Measurements from ENCODE around the gene EWSR1.
A peak's percentile ranks its signal among the peaks of the same experiment; 100 is the strongest.

EWSR1 gene

DNA sequence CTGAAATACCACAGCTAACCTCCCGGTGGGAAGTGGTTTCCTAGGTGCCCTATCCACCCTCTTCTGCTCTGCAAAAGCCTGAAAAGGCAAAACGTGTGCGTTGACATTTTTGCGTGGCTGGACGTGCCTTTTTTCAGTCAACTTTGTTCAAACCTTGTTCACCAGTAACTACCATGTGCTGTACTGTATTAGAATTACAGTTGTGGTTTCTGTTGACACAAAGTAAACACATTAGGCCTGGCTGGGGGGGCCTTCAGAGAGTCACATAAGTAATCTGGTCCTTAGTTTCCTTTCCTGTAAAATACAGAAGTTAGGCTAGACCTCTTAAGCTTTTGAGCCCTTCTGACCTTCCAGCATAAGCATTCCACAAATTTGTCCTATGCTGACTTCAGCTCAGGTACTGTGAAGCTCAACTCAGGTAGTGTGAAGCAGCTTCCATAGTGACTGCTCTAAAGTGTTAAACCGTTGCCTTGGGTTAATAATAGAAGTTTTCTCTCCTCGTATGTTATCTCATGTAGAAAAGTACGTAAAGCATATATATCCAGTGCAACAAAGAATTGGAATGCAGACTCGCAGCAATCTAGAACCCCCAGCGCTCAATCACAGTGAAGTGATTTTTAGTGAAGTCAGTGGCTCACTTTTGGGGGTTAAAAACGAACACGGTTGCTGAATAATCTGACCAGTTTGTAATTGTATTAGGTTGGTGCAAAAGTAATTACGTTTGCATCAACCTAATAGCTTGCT, 1.8 kb downstream of the EWSR1 start:
- no peak for DNase-seq

DNA sequence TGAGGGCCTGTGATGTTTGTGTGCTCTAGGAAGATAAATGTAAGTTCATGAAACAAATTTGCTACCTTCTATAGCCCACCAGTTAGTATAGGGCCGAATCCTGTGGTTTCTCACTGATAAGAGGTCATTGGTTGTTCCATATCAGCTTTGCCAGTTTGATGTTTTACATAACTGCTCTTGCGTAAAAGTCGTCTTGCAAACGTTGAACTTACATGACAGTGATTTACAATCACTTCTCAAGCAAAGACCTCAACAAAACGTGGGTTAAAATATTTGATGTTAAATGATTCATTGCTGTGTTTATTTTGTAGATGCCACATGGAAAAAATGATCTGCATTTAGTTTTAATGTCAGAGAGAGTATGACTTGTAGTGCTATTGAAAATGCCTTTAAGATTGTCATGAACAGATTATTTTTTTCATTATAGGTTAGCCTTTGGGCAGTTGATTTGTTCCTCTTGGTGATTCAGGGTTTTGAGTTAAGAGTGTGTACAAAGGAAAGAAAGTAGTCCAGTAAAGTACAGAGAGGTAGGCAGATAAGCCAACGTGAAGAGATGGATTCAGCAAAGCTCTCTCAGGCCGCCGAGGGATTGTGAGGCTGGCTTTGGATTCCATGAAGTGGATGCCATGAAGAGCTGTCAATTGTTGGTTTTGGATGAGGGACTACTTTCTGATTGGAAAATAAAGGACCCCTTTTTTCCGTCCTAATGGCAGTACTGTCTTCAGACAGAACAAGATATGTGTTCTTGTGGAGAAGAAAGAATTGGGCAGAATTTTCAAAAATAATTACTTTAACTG, 2.6 kb downstream of the EWSR1 start:
- peak; percentile 92 for DNase-seq

DNA sequence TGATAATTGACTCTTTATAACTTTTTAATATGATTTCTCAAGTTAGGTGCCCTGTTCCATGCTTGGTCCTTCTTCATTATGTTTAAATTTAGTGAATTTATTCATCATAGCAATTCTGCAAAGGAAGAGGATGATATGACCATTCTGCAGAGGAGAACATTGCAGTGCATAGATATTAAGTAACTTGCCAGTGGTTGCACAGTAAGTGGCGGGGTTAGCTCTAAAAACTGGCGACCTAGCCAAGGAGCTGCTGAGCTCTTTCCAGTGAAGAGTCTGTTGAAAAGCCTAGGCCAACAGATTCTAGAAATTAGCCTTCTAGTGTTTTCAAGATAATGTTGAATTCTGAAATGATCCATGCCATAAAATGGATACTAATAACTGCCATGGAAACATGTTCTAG, 4.6 kb downstream of the EWSR1 start:
- DNase-seq: no peak

DNA sequence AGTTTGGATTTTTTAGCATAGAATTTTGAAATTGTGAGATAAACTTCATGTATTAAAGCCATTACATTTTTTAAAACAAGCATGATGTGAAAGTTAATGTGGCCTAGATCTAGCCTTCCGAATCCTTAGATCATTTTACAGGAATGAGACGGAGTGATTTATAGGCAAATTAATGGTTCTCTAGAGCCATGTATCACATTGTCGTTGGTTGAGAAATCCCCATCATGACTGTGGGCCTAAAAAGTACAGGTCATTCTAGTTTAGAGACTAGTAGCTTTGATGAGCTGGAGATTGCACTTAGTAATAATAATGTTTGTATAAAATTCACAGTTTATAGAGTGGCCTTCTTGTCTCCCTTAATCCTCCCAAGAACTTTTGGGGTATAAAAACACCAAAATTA, 7.1 kb downstream of the EWSR1 start:
- DNase-seq: no peak

DNA sequence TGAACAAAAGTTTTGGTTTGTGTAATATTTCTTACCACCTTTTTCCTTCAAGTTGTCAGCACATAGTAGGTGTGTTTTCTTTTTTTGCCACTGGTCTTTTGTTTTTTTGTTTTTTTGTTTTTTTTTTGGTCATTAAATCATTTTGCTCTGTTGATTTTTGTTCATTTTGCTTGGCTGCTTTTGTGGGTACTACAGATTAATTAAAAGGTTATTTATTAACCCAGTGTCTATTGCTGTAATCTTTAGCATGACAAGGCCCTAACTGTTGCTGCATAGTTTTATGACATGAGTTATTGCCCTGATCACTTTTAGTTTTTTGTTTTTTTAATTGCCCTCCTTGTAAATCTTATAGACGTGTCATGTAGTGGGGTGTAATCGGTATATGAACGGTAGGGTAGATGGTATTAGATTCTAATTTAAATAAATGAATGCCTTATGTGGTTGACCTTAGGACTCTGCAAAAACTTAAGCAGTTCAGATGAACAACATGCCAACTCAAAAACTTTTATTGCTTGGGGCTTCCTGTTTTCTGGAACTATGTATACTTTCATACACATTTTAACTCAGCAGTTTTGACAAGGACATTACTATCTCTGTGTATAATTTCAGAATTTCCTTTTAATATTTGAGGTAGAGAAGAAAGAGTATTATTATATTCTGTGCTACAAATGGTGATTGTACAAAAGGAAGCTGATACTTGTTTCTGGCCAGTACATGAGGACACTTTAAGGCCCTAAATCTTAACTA, 7.9 kb downstream of the EWSR1 start:
- DNase-seq: no peak

DNA sequence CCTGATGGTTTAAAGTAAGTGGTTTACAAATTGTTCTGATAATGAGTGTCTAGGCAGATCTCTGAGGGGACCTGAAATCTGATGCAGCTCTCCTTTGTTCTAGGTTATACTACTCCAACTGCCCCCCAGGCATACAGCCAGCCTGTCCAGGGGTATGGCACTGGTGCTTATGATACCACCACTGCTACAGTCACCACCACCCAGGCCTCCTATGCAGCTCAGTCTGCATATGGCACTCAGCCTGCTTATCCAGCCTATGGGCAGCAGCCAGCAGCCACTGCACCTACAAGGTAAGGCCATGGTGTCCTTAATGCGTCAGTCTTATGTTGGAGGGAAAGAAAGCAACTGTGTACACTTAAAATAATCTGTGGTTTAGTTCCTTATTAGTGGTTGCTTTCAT, 9.9 kb downstream of the EWSR1 start:
- DNase-seq: no peak

DNA sequence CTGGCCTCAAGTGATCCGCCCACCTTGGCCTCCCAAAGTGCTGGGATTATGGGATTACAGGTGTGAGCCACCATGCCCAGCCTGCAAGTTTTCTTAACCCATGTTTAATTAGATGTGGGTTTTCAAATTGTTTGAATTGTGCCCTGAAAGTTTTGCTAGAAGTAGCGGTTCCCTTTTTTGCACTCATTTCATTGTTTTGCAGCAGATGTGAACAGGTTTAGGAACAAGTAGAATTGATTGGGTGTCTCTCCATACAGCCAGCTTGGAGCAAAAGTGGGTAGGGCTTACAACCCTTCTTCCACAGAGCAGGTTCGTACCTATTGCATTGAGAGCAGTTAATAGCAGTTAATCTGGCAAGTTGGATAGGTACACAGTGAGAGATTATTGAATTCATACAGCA, 16.1 kb downstream of the EWSR1 start:
- DNase-seq: no peak

DNA sequence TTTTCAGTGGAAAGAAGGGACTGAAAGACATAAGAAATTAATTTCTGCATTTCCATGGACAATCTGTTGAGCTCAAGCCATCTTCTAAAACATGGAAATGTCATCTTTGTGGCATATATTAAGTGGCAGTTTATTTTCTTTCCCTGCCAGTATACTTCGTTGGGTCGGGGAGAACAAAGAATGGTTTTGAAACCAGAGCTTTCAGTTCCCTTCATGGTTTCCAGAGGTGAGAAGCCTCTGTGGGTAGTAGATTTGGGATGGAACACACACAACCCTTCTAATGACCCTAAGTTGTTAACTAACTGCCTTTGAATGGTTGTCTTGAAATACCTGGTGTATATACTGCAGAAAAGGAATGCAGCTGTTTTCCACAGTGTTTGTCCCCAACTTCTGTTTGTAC, 20.8 kb downstream of the EWSR1 start:
- no peak for DNase-seq

DNA sequence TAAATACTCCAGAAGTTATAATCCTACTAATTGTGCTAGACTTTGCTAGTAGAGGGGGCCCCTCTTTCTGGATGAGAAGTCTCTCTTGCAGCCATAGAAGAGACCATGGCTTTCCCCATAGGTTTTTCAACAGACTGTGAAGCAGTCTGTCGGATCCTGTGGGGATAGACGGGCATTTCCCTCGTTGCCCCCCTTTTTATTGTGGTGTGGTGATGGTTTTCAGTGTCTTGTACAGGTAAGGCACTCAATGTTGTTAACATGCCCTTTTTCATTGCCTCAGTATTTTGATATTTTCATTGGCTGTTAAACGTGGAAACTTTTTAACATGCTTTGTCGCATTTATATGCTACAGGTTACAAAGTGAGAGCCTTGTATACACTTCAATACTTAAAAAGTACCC, 22.0 kb downstream of the EWSR1 start:
- no peak for DNase-seq

DNA sequence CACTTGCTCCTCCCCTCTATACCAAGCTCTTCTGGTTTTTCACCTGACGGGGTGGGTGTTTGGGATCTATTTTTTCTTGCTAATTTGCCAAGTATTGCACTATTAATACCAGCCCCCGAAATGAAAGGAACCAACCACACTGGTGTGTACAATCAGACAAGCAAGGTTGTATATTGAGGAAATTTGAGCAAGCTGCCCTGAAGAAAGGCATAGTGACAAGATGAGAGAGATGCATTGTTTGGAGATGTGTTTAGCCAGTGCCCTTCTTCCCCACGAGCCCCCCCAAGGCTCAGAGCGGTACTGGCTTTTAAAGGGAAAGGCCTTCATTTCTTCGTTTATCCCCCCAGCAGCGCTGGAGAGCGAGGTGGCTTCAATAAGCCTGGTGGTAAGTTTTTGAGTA, 23.1 kb downstream of the EWSR1 start:
- no peak for DNase-seq

DNA sequence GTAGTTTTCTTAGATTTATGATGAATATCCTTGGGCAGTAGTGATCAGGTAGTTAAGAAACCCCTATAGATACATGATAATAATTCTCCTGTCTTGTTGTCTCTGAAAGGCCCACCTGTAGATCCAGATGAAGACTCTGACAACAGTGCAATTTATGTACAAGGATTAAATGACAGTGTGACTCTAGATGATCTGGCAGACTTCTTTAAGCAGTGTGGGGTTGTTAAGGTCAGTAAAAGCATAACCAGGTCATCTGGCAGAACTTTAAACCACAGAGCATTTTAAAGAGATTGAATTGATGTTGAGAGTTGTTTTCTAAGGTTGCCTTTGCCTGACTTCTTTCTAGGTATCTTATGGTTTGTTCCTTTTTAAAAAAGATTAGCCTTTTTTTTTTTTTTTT, 24.3 kb downstream of the EWSR1 start:
- DNase-seq: no peak

DNA sequence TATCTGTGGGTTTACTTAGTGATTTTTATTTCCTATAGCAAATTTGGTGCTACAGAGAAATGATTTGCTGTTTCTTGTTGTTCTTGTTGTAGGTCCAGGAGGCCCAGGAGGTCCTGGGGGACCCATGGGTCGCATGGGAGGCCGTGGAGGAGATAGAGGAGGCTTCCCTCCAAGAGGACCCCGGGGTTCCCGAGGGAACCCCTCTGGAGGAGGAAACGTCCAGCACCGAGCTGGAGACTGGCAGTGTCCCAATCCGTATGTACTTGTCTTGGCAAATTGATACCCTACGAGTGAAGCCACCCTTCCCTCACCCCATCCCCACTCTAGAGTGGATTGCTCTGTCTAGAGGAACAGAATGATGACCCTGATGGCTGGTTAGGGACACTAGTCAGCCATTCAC, 30.6 kb downstream of the EWSR1 start:
- DNase-seq: no peak

DNA sequence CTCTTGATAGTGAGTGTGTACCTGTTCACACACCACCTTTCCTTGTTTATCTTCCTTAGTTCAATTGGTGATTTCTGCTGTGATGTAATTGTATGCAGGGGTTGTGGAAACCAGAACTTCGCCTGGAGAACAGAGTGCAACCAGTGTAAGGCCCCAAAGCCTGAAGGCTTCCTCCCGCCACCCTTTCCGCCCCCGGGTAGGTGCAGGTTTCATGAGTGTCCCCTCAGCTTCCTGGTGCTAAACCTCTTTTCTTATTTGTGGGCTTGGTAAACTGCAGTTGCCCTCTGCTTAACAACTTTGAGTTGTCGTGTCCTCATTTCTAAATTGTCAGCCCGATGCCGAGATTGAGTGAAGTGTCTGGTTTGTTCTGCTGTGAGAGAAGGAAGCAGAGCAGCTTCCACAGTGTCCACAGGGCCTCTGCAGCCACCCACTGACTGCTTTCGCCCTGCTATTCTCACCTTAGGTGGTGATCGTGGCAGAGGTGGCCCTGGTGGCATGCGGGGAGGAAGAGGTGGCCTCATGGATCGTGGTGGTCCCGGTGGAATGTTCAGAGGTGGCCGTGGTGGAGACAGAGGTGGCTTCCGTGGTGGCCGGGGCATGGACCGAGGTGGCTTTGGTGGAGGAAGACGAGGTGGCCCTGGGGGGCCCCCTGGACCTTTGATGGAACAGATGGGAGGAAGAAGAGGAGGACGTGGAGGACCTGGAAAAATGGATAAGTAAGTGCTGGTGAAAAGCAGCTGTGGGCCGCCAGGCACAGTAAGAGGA, 31.2 kb downstream of the EWSR1 start:
- DNase-seq: no peak

DNA sequence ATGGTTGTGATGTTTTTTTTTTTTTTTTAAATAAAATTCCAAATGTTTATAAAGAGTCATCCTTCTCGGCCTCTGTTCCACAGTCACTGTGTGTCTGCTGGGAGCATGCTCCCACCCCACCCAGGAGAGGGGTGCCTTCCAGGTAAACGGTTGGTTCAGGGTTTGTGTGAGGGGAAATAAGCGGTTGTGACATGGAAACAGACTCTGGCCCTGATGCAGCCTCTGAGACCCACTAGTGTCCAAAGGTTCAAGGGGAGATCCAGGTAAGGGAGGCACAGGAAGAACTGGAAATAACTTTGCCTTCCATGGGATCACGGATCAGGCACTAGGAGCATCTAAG, 32.4 kb downstream of the EWSR1 start:
- no peak for DNase-seq

DNA sequence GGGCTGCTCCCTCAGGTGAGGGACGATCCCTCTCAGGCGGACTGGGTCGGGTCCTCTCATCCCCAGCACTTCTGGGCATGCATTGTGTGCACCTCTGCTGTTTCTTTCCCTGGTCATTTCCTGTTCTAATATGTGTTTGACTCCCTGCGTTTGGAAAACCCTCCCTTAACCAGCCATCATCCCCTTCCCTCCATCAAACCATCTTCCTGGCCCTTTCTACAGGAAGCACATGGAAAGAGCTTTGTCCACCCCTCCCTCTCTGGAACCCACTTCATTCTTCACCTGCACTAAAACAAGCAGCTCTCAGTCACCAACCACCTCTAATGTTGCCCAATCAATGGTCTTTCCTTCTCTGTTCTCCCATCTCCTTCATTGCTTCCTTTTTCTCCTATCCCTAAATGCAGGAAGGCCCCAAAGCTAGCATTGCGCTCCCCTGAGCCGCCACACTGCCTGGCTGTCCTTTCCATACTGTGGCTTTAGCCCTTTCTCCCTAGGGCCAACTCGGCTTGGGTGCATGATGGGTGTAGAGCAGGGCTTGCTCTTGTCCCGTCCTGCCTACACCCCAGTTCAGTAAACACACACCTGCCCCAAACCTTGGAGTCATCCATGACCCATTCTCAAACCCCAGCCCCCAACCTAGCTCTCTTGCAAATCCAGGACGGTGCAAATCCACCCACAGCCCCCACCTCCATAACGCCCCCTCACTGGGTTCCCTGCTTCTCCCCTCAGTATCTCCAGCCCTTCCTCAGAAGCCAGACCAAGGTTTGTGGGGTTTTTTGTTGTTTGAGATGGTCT, 32.9 kb downstream of the EWSR1 start:
- DNase-seq: no peak

DNA sequence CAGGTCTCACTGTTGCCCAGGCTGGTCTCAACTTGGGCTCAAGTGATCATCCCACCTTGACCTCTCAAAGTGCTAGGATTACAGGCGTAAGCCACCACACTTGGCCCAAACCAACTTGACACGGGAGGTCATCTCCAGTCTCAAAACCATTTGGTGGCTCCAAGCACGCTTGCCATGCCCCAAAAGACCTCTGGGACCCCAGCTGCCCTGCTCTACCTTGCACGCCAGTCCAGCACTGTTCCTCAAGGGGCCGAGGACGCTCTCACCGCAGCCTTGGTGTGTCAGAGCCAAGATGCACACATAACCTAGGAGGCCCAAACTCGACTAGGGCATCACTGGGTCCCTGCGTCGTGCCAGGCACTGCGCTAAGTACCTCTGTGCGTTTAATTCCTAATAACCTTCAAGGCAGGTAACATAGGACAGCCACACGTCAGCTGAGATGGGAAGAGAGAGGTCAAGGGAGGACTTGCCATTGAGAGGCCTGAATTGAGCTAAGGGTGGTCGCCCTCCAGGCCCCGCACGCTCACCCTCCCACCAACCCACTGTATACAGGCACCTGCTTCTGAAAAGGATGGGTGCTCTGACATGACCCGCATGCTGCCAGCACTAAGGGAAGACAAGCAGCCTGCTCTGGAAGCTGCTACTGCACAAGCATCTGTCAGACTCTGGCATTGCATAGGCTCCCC, 33.8 kb downstream of the EWSR1 start:
- no peak for DNase-seq

DNA sequence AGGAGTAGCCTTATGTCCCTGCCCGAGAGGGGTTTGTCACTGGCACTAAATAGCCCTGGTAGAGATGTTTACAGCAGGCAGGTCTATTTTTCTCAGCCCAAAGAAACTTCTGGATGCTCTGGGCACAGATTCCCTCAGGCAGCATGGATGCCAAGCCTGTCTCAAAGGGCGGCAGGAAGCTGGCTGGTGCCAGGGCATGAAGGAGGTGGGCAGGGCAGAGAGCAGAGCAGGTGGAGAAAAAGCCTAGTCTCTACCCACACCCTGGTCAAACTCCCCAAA, 34.3 kb downstream of the EWSR1 start:
- no peak for DNase-seq

DNA sequence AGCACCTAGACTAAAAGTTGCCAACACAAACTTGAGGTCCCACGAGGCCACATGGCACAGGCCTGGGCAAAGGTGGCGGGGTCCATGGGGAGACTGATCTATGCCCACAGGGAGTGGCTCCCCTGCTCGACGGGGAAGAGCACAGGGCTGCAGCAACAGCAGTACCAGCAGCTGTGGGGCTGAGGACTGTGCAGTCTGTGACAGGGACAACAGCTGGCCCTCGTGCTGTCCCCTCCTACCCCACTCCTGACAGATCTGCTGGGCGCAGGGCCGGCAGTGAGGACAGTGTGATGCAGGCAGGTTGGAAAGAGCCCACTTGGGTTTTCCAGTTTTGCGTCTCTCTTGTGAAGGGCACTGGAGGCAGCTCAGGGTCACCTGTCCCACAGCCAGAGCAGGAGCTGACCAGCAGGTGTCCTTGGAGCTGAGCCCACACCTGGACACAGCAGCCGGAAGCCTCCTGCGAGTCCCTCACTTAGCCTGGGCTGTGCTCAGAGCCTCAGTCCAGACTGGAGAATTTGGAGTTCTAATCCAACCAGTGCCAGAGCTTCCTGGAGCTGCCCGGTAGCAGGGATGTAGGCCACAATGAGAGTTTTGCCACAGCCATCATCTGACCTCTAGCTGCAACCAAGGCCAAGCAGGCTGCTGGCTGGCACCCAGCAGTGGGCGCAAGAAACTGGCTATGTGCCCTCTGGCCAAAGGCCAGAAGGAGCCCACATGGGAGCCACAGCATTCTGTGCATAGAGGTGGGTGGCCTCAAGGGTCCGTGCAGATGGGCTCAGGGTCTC, 34.8 kb downstream of the EWSR1 start:
- DNase-seq: no peak

DNA sequence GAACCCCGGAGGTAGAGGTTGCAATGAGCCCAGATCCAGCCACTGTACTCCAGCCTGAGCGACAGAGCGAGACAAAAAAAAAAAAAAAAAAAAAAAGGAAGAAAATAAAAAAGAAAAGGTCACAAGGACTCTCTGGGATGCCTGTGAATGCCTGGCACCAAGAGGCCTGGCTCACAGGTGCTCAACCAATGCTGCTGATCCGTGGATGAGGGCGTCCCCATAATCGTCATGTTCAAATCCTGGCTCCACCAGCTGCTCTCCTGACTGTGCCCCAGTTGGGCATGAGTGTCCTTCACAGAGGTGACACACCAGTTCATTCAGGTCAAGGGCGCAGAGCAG, 37.7 kb downstream of the EWSR1 start:
- no peak for DNase-seq

DNA sequence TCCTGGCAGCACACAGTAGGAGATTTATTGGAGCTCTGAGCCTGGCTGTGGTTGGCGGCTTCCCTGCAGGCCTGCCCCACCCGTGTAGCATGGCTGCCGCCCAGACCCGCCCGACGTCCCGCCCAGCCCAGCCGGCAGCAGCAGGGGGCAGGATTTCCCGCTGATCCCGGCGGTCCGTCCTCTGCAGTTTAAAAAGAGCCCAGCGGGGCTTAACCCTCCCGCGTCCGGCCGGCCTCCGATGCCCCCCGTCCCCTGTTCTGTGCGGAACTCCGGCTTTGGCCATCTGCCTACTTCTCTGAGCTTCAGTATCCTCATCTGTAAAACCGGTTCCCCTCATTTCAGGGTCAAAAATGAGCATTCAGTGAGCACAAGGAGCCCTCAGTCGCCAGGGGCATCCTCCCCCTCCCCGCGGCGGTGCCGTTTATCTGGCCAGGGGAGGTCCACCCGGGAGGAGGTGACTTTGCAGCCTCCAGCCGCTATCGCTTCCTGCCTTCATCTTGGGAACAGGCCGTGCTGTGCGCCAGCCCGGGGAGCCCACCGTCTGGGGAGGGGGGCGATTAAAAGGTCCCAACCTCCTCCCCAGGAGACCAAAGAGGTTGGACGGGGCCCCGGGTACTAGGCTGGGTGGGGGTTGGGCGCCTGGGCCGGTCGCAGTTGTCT, 38.2 kb downstream of the EWSR1 start, which contains the start of gene GAS2L1:
GAS2L1 (plus strand) TSS at position 476 of the 660 bp plus-strand sequence. CDS start 1,456 bp downstream, outside the sequence.
- peak; percentile 83 for DNase-seq

Data from hematopoietic multipotent progenitor cell treated with erythropoietin and hydrocortisone succinate and interleukin-3 and kit ligand, for 8 days (in vitro differentiated cells).